GM12872 (cell line): ENCODE data around the gene PLP2.

Source experiments
- CTCF ChIP-seq: IDR thresholded peaks from 3 replicates; pipeline ENCODE4 v1.5.1; 2011; ENCODE audit warnings: low read depth, mild to moderate bottlenecking, low read length, moderate library complexity; ENCODE audit not compliant: insufficient read depth

PLP2 gene

DNA sequence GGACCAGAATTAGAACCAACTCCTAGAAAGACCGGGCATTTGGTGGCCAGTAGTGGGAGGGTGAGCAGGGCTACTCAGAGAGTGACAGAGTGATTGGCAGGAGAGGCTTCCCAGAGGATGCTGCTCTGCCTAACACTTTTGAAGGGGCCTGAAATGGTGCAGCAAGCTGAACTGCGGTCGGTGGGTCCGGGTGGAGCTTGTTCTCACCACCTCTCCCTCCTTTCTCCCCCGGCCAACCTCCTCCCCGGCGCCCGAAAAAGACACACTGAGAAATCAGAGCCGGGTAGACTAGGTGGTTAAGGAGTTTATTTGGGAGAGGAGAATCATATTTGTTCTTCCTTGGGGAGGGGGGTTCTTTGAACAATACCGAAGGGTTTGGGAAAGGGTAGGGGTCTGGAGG, 15.8 kb downstream of the PLP2 start:
- no peak for TF ChIP-seq CTCF

GRCh38 chrX:49188468-49189076, 16.9 kb downstream of the PLP2 start:
- no peak for TF ChIP-seq CTCF

DNA sequence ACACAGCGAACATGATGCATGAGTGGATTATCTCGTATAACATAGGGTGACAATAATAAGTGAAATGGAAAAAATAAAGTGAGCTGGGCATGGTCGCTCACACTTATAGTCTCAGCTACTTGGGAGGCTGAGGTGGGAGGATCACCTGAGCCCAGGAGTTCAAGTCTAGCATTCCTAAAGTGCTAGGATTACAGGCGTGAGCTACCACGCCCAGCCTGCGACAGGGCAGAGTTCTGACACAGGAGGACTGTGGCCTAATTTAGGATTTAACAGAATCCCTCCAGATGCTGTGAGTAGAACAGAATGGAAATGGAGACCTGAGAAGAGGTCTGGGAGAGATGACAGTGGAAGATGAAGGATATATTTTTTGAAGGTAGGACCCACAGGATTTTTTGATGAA, 17.9 kb downstream of the PLP2 start:
- no peak for TF ChIP-seq CTCF

- TF ChIP-seq CTCF = no peak
Measured at GRCh38 chrX:49190821-49191573, 19.3 kb downstream of the PLP2 start.

DNA sequence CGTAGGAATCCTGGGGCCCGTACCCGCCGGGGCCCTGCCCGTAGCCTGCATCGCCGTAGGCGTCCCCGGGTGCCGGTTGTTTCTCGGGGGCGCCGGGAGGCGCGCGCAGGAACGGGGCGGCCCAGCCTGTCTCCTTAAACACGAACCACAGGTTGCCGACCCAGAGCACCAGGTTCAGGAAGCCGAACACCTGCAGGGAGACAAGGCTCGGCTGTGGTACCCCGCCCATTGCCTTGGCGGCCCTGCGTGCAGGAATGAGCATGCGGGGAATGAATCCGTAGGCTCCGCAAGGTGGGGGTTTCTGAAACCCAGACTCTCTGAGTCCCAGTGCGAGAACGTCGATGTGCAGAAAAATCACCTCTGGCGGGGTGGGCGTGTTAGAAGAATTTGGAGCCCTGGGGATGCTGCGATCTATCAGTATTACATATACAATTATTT, 19.9 kb downstream of the PLP2 start:
- TF ChIP-seq CTCF = no peak

DNA sequence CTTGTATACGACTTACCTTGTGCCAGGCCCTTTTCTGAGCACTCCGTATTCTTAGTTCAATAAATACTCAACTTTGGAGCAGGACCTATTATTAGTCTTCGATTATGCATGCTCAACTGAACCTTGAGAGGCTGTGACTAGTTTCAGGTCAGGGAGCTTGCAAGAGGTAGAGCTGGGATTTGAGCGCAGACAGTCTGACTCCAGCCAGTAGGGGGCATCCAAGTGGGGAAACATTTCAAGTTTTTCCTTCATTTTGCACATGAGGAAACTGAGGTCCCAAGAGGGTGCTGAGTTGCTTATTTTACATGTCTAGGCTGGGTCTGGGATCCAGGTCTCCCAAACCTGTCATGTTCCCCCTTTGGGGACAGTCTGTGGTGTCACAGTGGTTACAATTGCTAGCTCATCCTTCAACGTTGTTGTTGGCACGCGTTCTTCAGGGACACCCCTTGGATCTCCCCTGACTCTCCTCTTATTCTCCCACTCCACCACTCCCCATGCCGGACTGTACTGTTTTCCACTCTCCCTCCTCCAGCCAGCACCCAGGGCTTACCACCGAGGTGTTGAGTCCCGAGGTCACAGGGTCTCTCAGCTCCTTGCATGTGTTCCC, 21.1 kb downstream of the PLP2 start:
- TF ChIP-seq CTCF = peak; percentile 69

GRCh38 chrX:49193542-49193964, 21.9 kb downstream of the PLP2 start:
- no peak for TF ChIP-seq CTCF
